Measurements from ENCODE around the gene RSRC1. TPM values are rescaled to one million over a fixed set of nuclear protein-coding genes. Genes with fewer than 3 reads are reported as not detected.
"Not testable (repeated sequence)": the region's sequence is repeated elsewhere in the genome, so short reads cannot be mapped to it uniquely, and the experiment has no call there.

RSRC1 gene
- total and polyA plus RNA-seq, 7 donors: 14.9 to 60.7 (median 41.0) TPM

DNA sequence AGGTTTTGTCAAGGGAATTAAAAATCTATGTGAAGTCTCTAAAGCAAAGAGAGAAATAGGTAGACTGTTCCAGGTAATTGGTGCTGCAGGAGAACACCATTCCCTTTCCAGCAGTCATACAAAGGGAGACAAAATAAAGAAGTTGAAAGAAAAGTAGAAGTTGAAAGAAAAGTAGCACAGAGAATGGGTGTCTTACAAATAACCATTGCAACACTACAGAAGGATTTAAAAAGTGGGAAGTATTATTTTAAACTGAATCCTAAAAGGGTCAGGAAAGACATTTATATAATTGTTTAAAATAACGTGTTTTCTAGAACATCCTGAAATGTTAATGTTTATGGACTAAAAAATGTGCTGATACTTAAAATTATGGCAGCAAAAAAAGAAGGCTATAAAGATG is 223.8 kb downstream of the RSRC1 start:
- Histone ChIP-seq H3K4me1 (no peaks in the 10 kb centered on the region), H3K27ac (no peak overlapping the region), H3K4me3 (no peak overlapping the region), H3K36me3 (no peaks in the 10 kb centered on the region), H3K27me3 (no peaks in the 10 kb centered on the region), H3K9me3 (no peaks in the 10 kb centered on the region)
- intact Hi-C loops (cut with DNase I): no loop called here
- 87 to 95% methylated on average over 1 of the region's 1 CpG for WGBS, 2 donors
- DNase-seq: no peak
- TF ChIP-seq, protein P1, sequence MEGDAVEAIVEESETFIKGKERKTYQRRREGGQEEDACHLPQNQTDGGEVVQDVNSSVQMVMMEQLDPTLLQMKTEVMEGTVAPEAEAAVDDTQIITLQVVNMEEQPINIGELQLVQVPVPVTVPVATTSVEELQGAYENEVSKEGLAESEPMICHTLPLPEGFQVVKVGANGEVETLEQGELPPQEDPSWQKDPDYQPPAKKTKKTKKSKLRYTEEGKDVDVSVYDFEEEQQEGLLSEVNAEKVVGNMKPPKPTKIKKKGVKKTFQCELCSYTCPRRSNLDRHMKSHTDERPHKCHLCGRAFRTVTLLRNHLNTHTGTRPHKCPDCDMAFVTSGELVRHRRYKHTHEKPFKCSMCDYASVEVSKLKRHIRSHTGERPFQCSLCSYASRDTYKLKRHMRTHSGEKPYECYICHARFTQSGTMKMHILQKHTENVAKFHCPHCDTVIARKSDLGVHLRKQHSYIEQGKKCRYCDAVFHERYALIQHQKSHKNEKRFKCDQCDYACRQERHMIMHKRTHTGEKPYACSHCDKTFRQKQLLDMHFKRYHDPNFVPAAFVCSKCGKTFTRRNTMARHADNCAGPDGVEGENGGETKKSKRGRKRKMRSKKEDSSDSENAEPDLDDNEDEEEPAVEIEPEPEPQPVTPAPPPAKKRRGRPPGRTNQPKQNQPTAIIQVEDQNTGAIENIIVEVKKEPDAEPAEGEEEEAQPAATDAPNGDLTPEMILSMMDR (IDR thresholded peaks at IDR 0.05): no peak
- TF ChIP-seq POLR2AphosphoS5 (IDR thresholded peaks at IDR 0.05) (no peak), POLR2A (IDR thresholded peaks at IDR 0.05) (no peak), EP300 (IDR thresholded peaks at IDR 0.05) (no peak)

DNA sequence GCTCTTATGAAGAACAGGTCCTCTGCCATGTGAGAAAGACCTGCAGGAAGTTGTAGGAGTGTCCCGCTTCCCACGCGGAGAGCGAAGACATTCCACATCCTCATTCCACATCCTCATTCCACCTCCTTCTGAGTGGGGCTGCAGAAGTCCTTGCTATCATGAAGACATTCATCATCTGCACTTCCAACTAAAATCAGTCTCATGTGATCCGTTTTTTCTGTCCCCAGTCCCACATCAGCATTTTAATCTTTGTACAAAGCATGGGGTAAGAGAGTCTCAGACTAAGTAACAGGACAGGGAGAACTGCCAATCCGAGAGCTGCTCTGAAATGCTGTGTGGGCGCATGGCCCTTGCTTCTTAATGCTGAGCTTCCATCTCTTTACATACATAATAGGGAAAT is 227.2 kb downstream of the RSRC1 start:
- no peaks in the 10 kb centered on the region for H3K4me1 ChIP-seq
- H3K36me3 ChIP-seq: no peaks in the 10 kb centered on the region
- intact Hi-C loops (cut with DNase I): no loop called here
- no peak overlapping the region for H3K27ac ChIP-seq
- no peaks in the 10 kb centered on the region for H3K27me3 ChIP-seq
- H3K4me3 ChIP-seq: no peak overlapping the region
- DNase-seq: no peak
- 92 to 95% methylated on average over 7 of the region's 7 CpGs for WGBS, 2 donors
- no peak for TF ChIP-seq POLR2AphosphoS5 (IDR thresholded peaks at IDR 0.05)
- no peak for TF ChIP-seq POLR2A (IDR thresholded peaks at IDR 0.05)
- TF ChIP-seq, protein P1 (IDR thresholded peaks at IDR 0.05): no peak
- no peak for TF ChIP-seq EP300 (IDR thresholded peaks at IDR 0.05)
- no peaks in the 10 kb centered on the region for H3K9me3 ChIP-seq

DNA sequence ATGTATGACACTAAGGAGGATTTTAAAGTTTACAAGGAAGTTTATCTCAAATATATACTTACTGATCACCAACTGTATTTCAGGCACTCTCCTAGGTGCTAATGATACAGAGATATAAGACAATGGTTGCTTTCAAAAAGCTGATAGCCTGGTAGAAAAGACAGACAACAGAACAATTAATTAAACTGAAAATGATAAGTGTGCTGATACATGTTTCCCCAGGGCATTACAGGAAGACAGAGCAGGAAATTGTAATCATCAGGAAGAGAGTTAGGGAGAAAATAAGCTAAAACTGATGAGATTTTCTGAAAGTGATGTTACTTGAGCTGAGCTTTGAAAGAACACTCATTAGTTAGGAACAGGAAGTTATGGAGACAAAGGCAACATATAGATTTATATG is 229.7 kb downstream of the RSRC1 start:
- Histone ChIP-seq H3K27ac (no peak overlapping the region), H3K36me3 (no peaks in the 10 kb centered on the region), H3K4me1 (no peaks in the 10 kb centered on the region), H3K9me3 (no peaks in the 10 kb centered on the region), H3K27me3 (no peaks in the 10 kb centered on the region), H3K4me3 (no peak overlapping the region)
- no peak for DNase-seq
- intact Hi-C loops (cut with DNase I): no loop called here
- TF ChIP-seq POLR2AphosphoS5 (IDR thresholded peaks at IDR 0.05) (no peak), POLR2A (IDR thresholded peaks at IDR 0.05) (no peak), EP300 (IDR thresholded peaks at IDR 0.05) (no peak)
- TF ChIP-seq, protein P1 (IDR thresholded peaks at IDR 0.05): no peak

DNA sequence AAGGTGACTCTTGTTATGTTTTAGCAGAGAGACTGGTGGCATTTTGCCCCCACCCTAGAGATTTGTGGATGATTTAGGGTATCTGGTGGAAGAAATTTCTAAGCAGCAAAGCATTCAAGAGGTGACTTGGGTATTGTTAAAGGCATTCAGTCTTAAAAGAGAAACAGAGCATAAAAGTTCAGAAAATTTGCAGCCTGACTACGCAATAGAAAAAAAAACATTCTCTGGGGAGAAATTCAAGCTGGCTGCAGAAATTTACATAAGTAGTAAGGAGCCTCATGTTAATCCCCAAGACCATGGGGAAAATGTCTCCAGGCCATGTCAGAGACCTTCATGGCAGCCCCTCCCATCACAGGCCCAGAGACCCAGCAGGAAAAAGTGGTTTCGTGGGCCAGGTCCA is 231.1 kb downstream of the RSRC1 start:
- H3K4me1 ChIP-seq; DNase-seq; H3K9me3 ChIP-seq; H3K27ac ChIP-seq; intact Hi-C loops (cut with DNase I); H3K27me3 ChIP-seq; H3K4me3 ChIP-seq; H3K36me3 ChIP-seq: not testable (repeated sequence)
- 97 to 98% methylated on average over 2 of the region's 2 CpGs for WGBS, 2 donors

DNA sequence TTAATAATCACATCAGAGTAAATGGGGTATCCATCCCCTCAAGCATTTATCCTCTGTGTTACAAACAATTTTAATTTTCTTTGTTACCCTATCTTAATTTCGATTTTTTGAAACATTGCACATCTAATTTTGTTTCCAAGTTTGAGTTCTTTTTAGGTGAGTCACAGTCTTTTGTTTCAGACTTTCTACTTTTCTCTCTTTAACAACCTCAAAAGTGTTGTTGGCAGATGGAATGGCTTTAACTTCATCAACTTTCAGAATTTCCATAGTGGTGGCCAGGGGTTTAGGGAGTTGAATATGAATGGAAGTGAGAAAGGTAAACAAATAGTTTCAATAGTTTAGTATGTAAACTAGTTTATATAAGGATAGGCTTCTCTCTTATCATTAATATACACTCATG is 238.1 kb downstream of the RSRC1 start:
- no peak for TF ChIP-seq POLR2AphosphoS5 (IDR thresholded peaks at IDR 0.05)
- TF ChIP-seq, protein P1 (IDR thresholded peaks at IDR 0.05): no peak
- TF ChIP-seq EP300 (IDR thresholded peaks at IDR 0.05): no peak
- no peak for TF ChIP-seq POLR2A (IDR thresholded peaks at IDR 0.05)
- no peak overlapping the region for H3K27ac ChIP-seq
- no peaks in the 10 kb centered on the region for H3K27me3 ChIP-seq
- intact Hi-C loops (cut with DNase I): no loop called here
- H3K4me1 ChIP-seq: no peaks in the 10 kb centered on the region
- no peak for DNase-seq
- H3K4me3 ChIP-seq: no peak overlapping the region
- WGBS, 2 donors: 83 to 93% methylated on average over 1 of the region's 1 CpG
- no peaks in the 10 kb centered on the region for H3K9me3 ChIP-seq
- no peaks in the 10 kb centered on the region for H3K36me3 ChIP-seq

All from sigmoid colon (tissue), 7 donors.